Lower leg skin (tissue), 4 donors: ENCODE data around the gene VMA21. TPM values are rescaled to one million over a fixed set of nuclear protein-coding genes. Genes with fewer than 3 reads are reported as not detected.

Experiments used
- DNase-seq, 2 donors: peaks; one replicate each; pipeline ENCODE4 v3.0.0-alpha.2; 2019; ENCODE audit warnings: low spot score in 2 of 2
- H3K4me3 ChIP-seq: fragments of 200-600 bp; sonication (generic); 2 replicates; pipeline ENCODE4 v1.5.1; 2017; ENCODE audit warnings: mild to moderate bottlenecking, low read depth; ENCODE audit not compliant: poor library complexity, severe bottlenecking
- POLR2A ChIP-seq, 2 donors: fragments of 450-650 bp; IDR thresholded peaks; one replicate each; pipeline ENCODE4 v1.6.1; 2016 to 2017; ENCODE audit warnings: antibody characterized with exemption in 2 of 2, mild to moderate bottlenecking in 1 of 2, moderate library complexity in 1 of 2
- WGBS, 2 donors: methylation state at CpG; one replicate each; pipeline ENCODE4 v1.1.5; 2018; 5-methylcytosine and 5-hydroxymethylcytosine counted together
- intact Hi-C: fragments of 100-400 bp; cut with DNase I; formaldehyde crosslinking; loops from one replicate; pipeline ENCODE4 v1.15.0; 2023; ENCODE audit warnings: low total_unique reads
- total RNA-seq, 4 donors: library from RNA; depleted of rRNA; stranded (reverse); fragments of >200 nt; gene quantifications; one replicate each; pipeline ENCODE4 v1.1.0, GENCODE V29; 2016
- TF ChIP-seq, protein P1 (sequence below), 3 donors: fragments of 450-650 bp; IDR thresholded peaks; one replicate each; pipeline ENCODE4 v1.5.1; 2016; ENCODE audit warnings: antibody characterized with exemption in 3 of 3, mild to moderate bottlenecking in 3 of 3, moderate library complexity in 2 of 3

VMA21 gene
- total RNA-seq, 4 donors from 2014 or later: 21.0 to 32.6 (median 29.7) TPM

- no peak overlapping the region for H3K4me3 ChIP-seq
- no peak for DNase-seq
- intact Hi-C loops: no loop called here
- 22 to 42% methylated on average over 18 to 21 of the region's 21 CpGs for WGBS, 2 donors
- no peak for TF ChIP-seq POLR2A (IDR thresholded peaks at IDR 0.05)
- TF ChIP-seq, protein P1, sequence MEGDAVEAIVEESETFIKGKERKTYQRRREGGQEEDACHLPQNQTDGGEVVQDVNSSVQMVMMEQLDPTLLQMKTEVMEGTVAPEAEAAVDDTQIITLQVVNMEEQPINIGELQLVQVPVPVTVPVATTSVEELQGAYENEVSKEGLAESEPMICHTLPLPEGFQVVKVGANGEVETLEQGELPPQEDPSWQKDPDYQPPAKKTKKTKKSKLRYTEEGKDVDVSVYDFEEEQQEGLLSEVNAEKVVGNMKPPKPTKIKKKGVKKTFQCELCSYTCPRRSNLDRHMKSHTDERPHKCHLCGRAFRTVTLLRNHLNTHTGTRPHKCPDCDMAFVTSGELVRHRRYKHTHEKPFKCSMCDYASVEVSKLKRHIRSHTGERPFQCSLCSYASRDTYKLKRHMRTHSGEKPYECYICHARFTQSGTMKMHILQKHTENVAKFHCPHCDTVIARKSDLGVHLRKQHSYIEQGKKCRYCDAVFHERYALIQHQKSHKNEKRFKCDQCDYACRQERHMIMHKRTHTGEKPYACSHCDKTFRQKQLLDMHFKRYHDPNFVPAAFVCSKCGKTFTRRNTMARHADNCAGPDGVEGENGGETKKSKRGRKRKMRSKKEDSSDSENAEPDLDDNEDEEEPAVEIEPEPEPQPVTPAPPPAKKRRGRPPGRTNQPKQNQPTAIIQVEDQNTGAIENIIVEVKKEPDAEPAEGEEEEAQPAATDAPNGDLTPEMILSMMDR (IDR thresholded peaks at IDR 0.05): no peak
Observed at GRCh38 chrX:151370906-151371305, 26.1 kb upstream of the VMA21 start.

GRCh38 chrX:151384807-151385206, 12.2 kb upstream of the VMA21 start:
- 37 to 63% methylated on average over 6 to 7 of the region's 7 CpGs for WGBS, 2 donors
- TF ChIP-seq, protein P1 (IDR thresholded peaks at IDR 0.05): no peak
- no peak for TF ChIP-seq POLR2A (IDR thresholded peaks at IDR 0.05)
- H3K4me3 ChIP-seq: no peak overlapping the region
- DNase-seq: no peak
- intact Hi-C loops: no loop called here

DNA sequence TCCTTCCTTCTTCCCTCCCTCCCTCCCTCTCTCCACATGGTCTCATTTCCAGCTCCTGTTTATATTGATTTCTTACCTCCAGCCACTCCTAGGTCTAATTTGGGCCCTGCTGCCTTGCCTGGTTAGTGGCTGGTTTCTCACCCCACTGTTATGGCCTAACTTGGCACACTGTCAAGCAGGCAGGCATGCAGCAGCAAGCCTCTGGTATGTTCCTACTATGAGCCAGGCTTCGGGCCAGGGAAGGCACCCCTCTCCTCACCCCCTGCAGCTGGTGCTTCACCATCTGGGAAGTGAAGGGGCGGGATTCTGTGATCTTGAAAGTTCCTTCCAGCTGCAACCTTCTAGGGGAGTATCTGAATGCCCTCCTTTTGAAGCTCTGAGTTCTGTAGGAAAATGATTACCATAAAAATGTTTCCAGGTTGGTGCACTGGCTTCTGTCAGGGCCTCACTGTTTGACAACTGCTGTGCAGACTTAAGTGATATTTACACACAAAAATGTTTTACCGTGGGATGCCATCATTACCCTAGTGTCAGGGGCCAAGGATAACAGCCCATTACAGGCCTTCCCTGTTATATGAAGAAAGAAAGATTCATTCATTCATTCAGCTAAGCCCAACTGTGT, 10.1 kb upstream of the VMA21 start:
- intact Hi-C loops: no loop called here
- WGBS, 2 donors: 31 to 54% methylated on average over 3 of the region's 3 CpGs
- peak in 1 of 2 donors; percentile 17 for DNase-seq
- no peak overlapping the region for H3K4me3 ChIP-seq
- no peak for TF ChIP-seq POLR2A (IDR thresholded peaks at IDR 0.05)
- TF ChIP-seq, protein P1 (IDR thresholded peaks at IDR 0.05): no peak

GRCh38 chrX:151391722-151392121, 5.3 kb upstream of the VMA21 start:
- DNase-seq: no peak
- intact Hi-C loops: no loop called here
- H3K4me3 ChIP-seq: no peak overlapping the region
- WGBS, 2 donors: 85 to 97% methylated on average over 7 to 22 of the region's 22 CpGs
- TF ChIP-seq, protein P1 (IDR thresholded peaks at IDR 0.05): no peak
- no peak for TF ChIP-seq POLR2A (IDR thresholded peaks at IDR 0.05)

DNA sequence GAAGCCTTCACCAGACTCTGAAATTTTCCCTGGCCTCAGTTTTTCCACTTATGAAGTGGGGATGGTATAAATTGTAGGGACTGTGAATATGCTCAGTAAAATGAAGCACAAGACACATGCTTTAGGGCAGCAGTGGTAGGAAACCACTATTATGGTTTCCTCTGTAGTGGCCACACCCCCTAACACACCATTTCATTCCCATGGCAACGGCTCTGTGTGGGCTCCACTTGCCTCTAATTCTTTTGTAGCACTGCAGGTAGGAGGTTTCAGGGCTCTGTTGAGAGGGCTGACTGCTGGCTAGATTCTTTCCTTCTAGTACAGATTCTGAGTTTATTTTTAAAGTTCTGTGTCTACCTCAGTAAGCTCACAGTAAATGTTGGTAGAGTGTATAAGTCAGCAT, 3.5 kb upstream of the VMA21 start:
- WGBS, 2 donors: 46 to 47% methylated on average over 1 of the region's 1 CpG
- no peak for DNase-seq
- no peak overlapping the region for H3K4me3 ChIP-seq
- intact Hi-C loops: no loop called here
- TF ChIP-seq, protein P1 (IDR thresholded peaks at IDR 0.05): no peak
- TF ChIP-seq POLR2A (IDR thresholded peaks at IDR 0.05): no peak
